Retinal pigment epithelial cell (primary cell): ENCODE measurements around the gene RNF8.
A peak's percentile ranks its signal among the peaks of the same experiment; 100 is the strongest.
"Not testable (repeated sequence)": the region's sequence is repeated elsewhere in the genome, so short reads cannot be mapped to it uniquely, and the experiment has no call there.

Experiments used
- DNase-seq: peaks from one replicate; pipeline ENCODE4 v3.0.0-alpha.2; 2010; ENCODE audit warnings: low read depth
- H3K4me3 ChIP-seq: 2 replicates; pipeline ENCODE4 v1.5.1; 2011; ENCODE audit warnings: mild to moderate bottlenecking, low read length, control low read depth, moderate library complexity
- CTCF ChIP-seq: conservative IDR thresholded peaks from 2 replicates; pipeline ENCODE4 v1.5.1; 2011; ENCODE audit warnings: low read depth, low read length, control low read depth, inconsistent platforms

RNF8 gene, protein sequence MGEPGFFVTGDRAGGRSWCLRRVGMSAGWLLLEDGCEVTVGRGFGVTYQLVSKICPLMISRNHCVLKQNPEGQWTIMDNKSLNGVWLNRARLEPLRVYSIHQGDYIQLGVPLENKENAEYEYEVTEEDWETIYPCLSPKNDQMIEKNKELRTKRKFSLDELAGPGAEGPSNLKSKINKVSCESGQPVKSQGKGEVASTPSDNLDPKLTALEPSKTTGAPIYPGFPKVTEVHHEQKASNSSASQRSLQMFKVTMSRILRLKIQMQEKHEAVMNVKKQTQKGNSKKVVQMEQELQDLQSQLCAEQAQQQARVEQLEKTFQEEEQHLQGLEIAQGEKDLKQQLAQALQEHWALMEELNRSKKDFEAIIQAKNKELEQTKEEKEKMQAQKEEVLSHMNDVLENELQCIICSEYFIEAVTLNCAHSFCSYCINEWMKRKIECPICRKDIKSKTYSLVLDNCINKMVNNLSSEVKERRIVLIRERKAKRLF

GRCh38 chr6:37353761-37354525 lies at the start of gene RNF8:
Gene RNF8, plus strand, starts transcription at chr6:37353983. Its CDS starts 182 bp downstream, at chr6:37354165.
- peak within 1 kb of the TSS; percentile 74 for H3K4me3 ChIP-seq
- no peak for TF ChIP-seq CTCF
- peak; percentile 55 for DNase-seq

GRCh38 chr6:37304766-37305165 lies 49.0 kb upstream of the RNF8 start:
- TF ChIP-seq CTCF, result no peak
- H3K4me3 ChIP-seq, result no peak overlapping the region
- no peak for DNase-seq

- no peak for DNase-seq
- H3K4me3 ChIP-seq, result no peak overlapping the region
- no peak for TF ChIP-seq CTCF
Observed at GRCh38 chr6:37305841-37306425, 47.9 kb upstream of the RNF8 start.

- no peak for TF ChIP-seq CTCF
- H3K4me3 ChIP-seq, result no peak overlapping the region
- DNase-seq, result no peak
Observed at GRCh38 chr6:37306624-37307222, 47.1 kb upstream of the RNF8 start.

DNA sequence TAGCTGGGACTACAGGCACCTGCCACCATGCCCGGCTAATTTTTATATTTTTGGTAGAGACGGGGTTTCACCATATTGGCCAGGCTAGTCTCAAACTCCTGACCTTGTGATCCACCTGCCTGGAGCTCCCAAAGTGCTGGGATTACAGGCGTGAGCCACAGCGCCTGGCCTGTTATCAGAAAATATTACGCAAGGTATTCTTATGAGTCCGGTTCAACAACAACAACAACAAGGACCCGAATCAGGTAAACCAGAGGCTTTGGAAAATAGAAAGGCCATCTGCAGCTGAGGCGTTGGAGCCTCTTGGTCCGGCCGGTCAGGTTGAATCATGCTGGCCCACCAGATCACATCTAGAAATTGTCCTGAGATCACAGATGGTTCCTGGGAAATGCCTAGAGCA lies 46.3 kb upstream of the RNF8 start:
- not testable (repeated sequence) for DNase-seq, H3K4me3 ChIP-seq

- DNase-seq, result no peak
- no peak for TF ChIP-seq CTCF
Observed at GRCh38 chr6:37308069-37308815, 45.5 kb upstream of the RNF8 start.

More at GRCh38 chr6:37308069-37308815, 45.5 kb upstream of the RNF8 start:
- H3K4me3 ChIP-seq, result no peak overlapping the region
